ENCODE results near the gene C9orf78. TPM values are rescaled to one million over a fixed set of nuclear protein-coding genes. Genes with fewer than 3 reads are reported as not detected.
A peak's percentile ranks its signal among the peaks of the same experiment; 100 is the strongest.
"Not testable (repeated sequence)": the region's sequence is repeated elsewhere in the genome, so short reads cannot be mapped to it uniquely, and the experiment has no call there.

C9orf78 gene
- total RNA-seq, 4 donors from 2014 or later: 32.7 to 71.9 (median 43.7) TPM

DNA sequence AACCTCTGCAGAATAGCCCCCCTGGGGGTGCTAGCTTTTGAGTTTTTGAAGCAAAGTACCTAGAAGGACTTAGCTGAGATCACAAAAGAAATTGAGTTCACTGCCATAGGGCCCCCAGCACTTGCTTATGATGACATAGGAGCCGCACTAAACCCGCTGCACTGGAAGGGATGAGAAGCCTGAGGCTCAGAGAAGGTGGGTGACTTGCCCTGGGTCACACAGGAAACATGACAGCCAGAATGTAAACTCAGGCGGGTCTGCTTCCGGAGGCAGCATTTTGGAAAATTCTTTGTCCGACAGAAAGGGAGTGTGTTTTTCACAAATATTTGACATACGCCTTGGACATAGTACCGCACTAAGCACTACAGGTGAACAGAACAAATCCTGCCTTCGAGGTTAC is 40.5 kb downstream of the C9orf78 start:
- WGBS: 88% methylated on average over 8 of the region's 8 CpGs
- H3K27me3 ChIP-seq: no peaks in the 10 kb centered on the region
- no peaks in the 10 kb centered on the region for H3K9me3 ChIP-seq
- peaks cover 3% of the 10 kb centered on the region for H3K4me1 ChIP-seq
- H3K4me3 ChIP-seq: no peak overlapping the region
- H3K36me3 ChIP-seq: no peaks in the 10 kb centered on the region
- no peak for TF ChIP-seq POLR2A (IDR thresholded peaks at IDR 0.05)
- TF ChIP-seq POLR2AphosphoS5 (IDR thresholded peaks at IDR 0.05): no peak
- H3K27ac ChIP-seq: no peak overlapping the region
- no peak for DNase-seq (ENCODE audit: low spot score in 2 of 2)

DNA sequence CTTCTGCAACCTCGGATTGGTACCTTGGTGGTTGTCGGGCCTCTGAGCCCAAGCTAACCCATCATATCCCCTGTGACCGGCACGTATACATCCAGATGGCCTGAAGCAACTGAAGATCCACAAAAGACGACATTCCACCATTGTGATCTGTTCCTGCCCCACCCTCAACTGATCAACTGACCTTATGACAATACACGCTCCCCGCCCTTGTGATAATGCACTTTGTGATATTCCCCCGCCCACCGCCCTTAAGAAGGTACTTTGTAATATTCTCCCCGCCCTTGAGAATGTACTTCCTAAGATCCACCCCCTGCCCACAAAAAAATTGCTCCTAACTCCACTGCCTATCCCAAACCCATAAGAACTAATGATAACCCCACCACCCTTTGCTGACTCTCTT is 48.6 kb downstream of the C9orf78 start:
- Histone ChIP-seq H3K36me3 (no peaks in the 10 kb centered on the region), H3K4me3 (no peak overlapping the region), H3K27me3 (no peaks in the 10 kb centered on the region), H3K4me1 (peaks cover 3% of the 10 kb centered on the region), H3K27ac (no peak overlapping the region), H3K9me3 (no peaks in the 10 kb centered on the region)
- no peak for TF ChIP-seq EP300 (IDR thresholded peaks at IDR 0.05)
- no peak for TF ChIP-seq POLR2AphosphoS5 (IDR thresholded peaks at IDR 0.05)
- TF ChIP-seq, protein P1, sequence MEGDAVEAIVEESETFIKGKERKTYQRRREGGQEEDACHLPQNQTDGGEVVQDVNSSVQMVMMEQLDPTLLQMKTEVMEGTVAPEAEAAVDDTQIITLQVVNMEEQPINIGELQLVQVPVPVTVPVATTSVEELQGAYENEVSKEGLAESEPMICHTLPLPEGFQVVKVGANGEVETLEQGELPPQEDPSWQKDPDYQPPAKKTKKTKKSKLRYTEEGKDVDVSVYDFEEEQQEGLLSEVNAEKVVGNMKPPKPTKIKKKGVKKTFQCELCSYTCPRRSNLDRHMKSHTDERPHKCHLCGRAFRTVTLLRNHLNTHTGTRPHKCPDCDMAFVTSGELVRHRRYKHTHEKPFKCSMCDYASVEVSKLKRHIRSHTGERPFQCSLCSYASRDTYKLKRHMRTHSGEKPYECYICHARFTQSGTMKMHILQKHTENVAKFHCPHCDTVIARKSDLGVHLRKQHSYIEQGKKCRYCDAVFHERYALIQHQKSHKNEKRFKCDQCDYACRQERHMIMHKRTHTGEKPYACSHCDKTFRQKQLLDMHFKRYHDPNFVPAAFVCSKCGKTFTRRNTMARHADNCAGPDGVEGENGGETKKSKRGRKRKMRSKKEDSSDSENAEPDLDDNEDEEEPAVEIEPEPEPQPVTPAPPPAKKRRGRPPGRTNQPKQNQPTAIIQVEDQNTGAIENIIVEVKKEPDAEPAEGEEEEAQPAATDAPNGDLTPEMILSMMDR (IDR thresholded peaks at IDR 0.05): no peak
- 85% methylated on average over 10 of the region's 10 CpGs for WGBS
- no peak for DNase-seq (ENCODE audit: low spot score in 2 of 2)

DNA sequence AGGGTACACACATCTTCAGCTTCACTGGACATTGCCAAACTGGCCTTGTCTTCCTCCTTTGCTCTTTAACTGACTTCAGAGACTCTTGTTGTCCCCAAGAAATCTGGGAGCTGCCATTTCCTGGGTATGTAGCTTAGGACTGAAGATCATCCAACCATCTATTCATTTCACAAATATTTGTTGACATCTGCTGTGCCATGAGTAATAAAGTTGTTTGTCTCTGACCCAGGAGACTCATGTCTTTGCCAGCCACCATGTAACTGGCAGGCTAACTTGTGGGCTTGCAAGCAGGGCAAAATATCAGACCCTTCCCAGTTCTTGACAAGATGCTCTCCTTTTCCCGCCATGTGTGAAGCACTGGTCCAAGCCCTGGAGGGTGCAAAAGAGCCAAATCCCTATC is 49.2 kb downstream of the C9orf78 start:
- Histone ChIP-seq H3K27ac (no peak overlapping the region), H3K27me3 (no peaks in the 10 kb centered on the region), H3K9me3 (no peaks in the 10 kb centered on the region), H3K4me3 (no peak overlapping the region), H3K36me3 (no peaks in the 10 kb centered on the region), H3K4me1 (peaks cover 3% of the 10 kb centered on the region)
- TF ChIP-seq EP300 (IDR thresholded peaks at IDR 0.05) (no peak), POLR2AphosphoS5 (IDR thresholded peaks at IDR 0.05) (no peak), POLR2A (IDR thresholded peaks at IDR 0.05) (no peak)
- TF ChIP-seq, protein P1 (IDR thresholded peaks at IDR 0.05): no peak
- WGBS: 59% methylated on average over 1 of the region's 1 CpG
- DNase-seq (ENCODE audit: low spot score in 2 of 2): no peak

DNA sequence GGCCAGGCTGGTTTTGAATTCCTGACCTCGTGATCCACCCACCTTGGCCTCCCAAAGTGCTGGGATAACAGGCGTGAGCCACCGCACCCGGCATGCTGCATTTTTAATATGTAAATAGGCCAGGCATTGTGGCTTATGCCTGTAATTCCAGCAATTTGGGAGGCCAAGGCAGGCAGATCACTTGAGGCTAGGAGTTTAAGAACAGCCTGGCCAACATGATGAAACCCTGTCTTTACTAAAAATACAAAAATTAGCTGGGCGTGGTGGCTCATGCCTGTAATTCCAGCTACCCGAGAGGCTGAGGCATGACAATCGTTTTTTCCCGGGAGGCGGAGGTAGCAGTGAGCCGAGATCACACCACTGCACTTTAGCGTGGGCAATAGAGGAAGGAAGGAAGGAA is 50.1 kb downstream of the C9orf78 start:
- H3K4me3 ChIP-seq; DNase-seq (ENCODE audit: low spot score in 2 of 2); H3K9me3 ChIP-seq; H3K27me3 ChIP-seq; H3K27ac ChIP-seq; H3K36me3 ChIP-seq; H3K4me1 ChIP-seq: not testable (repeated sequence)
- 68% methylated on average over 11 of the region's 11 CpGs for WGBS

DNA sequence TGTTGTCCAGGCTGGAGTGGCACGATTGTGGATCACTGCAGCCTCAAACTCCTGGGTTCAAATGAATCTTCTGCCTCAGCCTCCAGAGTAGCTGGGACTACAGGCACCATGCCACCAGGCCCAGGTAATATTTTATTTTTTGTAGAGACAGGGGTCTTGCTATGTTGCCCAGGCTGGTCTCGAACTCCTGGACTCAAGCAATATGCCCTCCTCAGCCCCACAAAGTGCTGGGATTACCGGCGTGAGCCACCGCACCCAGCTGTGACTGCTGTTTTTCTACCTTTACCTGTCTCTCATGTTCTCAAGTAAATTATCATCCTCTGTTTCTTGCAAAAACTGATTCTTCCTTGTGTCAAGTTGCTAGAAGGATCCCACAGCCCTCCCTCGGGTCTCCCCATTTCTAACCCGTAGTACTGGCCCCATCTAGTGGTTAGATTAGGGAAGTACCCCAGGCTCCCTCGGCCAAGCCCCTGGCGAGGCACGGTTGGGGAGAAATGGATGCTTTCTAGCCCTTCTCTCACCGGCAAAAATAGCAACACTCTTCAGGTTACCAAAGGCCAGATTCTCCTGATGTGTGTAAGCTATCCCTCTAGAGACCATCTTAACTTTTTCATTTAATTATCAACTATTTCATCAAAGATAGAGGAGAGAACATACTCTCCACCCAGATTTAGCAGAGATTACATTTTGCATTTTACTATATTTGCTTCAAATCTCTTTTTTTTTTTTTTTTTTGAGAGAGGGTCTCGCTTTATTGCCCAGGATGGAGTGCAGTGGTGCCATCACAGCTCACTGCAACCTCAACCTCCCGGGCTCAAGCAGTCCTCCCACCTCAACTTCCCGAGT is 51.3 kb downstream of the C9orf78 start:
- Histone ChIP-seq H3K27ac (no peak overlapping the region), H3K4me3 (no peak overlapping the region), H3K4me1 (no peaks in the 10 kb centered on the region), H3K27me3 (no peaks in the 10 kb centered on the region), H3K36me3 (no peaks in the 10 kb centered on the region), H3K9me3 (no peaks in the 10 kb centered on the region)
- 32% methylated on average over 14 of the region's 14 CpGs for WGBS
- peak; percentile 85 to 90 for DNase-seq (ENCODE audit: low spot score in 2 of 2)
- no peak for TF ChIP-seq POLR2AphosphoS5 (IDR thresholded peaks at IDR 0.05)
- TF ChIP-seq, protein P1 (IDR thresholded peaks at IDR 0.05): peak; percentile 86 to 94

DNA sequence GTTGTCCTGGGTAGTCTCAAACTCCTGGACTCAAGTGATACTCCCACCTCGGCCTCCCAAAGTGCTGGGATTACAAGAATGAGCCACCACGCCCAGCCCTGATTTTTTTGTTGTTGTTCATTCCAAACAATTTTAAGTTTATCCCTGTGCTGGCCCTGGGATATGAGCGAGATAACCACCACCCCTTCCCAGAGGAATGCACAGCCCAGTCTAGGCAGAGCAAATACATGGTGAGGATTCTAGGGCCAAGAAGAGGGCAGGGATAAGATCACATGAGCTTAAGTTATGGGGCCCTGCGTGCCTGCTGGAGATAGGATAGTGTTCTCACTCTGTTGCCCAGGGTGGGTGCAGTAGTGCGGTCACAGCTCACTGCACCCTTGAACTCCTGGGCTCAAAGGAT is 53.1 kb downstream of the C9orf78 start:
- Histone ChIP-seq H3K4me1 (peaks cover 13% of the 10 kb centered on the region), H3K9me3 (no peaks in the 10 kb centered on the region), H3K4me3 (no peak overlapping the region), H3K27me3 (no peaks in the 10 kb centered on the region), H3K27ac (no peak overlapping the region), H3K36me3 (no peaks in the 10 kb centered on the region)
- TF ChIP-seq POLR2AphosphoS5 (IDR thresholded peaks at IDR 0.05) (no peak), POLR2A (IDR thresholded peaks at IDR 0.05) (no peak), EP300 (IDR thresholded peaks at IDR 0.05) (no peak)
- TF ChIP-seq, protein P1 (IDR thresholded peaks at IDR 0.05): no peak
- DNase-seq (ENCODE audit: low spot score in 2 of 2): no peak
- WGBS: 72% methylated on average over 5 of the region's 5 CpGs

Measured in suprapubic skin (tissue), 4 donors.